Ovary (tissue), 3 donors: ENCODE results near the gene PIM2.

Source experiments
- CTCF ChIP-seq, 3 donors: fragments of 450-650 bp in 2 of 3; fragments of 200-600 bp in 1 of 3; IDR thresholded peaks; one replicate each; pipeline versions ENCODE4 v1.5.1 to v1.8.0; 2016 to 2022; ENCODE audit warnings: antibody characterized with exemption in 3 of 3, mild to moderate bottlenecking in 1 of 3
- EP300 ChIP-seq: sonication (generic); formaldehyde crosslinking; IDR thresholded peaks from one replicate; pipeline ENCODE4 v1.6.1; 2017; ENCODE audit warnings: antibody characterized with exemption
- POLR2A ChIP-seq: fragments of 450-650 bp; IDR thresholded peaks from one replicate; pipeline ENCODE4 v1.6.1; 2017; ENCODE audit warnings: antibody characterized with exemption, mild to moderate bottlenecking, moderate library complexity
- donor health status: DM: no; HTN: no; CAD: no.

DNA sequence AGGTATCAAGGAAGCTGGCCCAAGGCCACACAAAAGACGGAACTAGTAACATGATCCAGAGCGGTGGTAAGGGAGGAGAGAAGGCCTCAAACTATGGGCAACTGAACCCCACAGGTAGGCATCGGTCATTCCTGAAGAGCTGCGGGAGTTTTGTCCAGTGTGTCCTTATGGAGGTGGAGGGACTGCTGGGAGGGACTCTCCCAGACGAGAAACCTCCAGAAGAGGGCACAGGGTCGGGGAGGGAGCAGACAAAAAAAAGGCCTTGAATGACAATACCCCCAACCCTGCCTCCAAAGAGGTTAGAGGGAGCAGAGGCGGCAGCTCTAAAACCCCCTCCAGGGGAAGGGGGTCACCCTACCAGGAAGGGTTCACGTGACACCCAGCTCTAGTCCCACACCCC, 14.6 kb downstream of the PIM2 start:
- TF ChIP-seq CTCF (IDR thresholded peaks at IDR 0.05) (no peak), POLR2A (no peak), EP300 (no peak)
